HTERT RPE-1 (cell line): ENCODE measurements around the gene VAMP8.
"Not testable (repeated sequence)": the region's sequence is repeated elsewhere in the genome, so short reads cannot be mapped to it uniquely, and the experiment has no call there.

Source experiments
- in situ Hi-C: fragments of 300-500 bp; cut with MboI; formaldehyde crosslinking; loops from 4 replicates; pipeline ENCODE4 v1.14.3; 2020; ENCODE audit warnings: low sequenced_read_pairs

The VAMP8 gene

GRCh38 chr2:85597241-85597640 lies 19.9 kb downstream of the VAMP8 start:
- in situ Hi-C loops = no loop called here

GRCh38 chr2:85598594-85599340 lies 21.4 kb downstream of the VAMP8 start:
- in situ Hi-C loops = no loop called here

- in situ Hi-C loops = no loop called here
These were observed 22.3 kb downstream of the VAMP8 start for GRCh38 chr2:85599468-85600234.

GRCh38 chr2:85600235-85600575 lies 22.8 kb downstream of the VAMP8 start:
- in situ Hi-C loops = no loop called here

GRCh38 chr2:85600951-85601770 lies 23.8 kb downstream of the VAMP8 start:
- in situ Hi-C loops = no loop called here

- in situ Hi-C loops = no loop called here
These were observed 24.5 kb downstream of the VAMP8 start for GRCh38 chr2:85601771-85602475.

GRCh38 chr2:85602476-85603234 lies 25.3 kb downstream of the VAMP8 start, which contains the start of gene TMEM150A:
TMEM150A (minus strand) TSS chr2:85602698; CDS start chr2:85601948, 750 bp downstream.
- in situ Hi-C loops = no loop called here

- in situ Hi-C loops = not testable (repeated sequence)
These were observed 26.7 kb downstream of the VAMP8 start for GRCh38 chr2:85604133-85604444.

- in situ Hi-C loops = no loop called here
These were observed 27.4 kb downstream of the VAMP8 start for GRCh38 chr2:85604568-85605339.

- in situ Hi-C loops = no loop called here
These were observed 28.2 kb downstream of the VAMP8 start for GRCh38 chr2:85605406-85606115.

GRCh38 chr2:85606116-85606455 lies 28.7 kb downstream of the VAMP8 start:
- in situ Hi-C loops = no loop called here

GRCh38 chr2:85607268-85608215 lies 30.2 kb downstream of the VAMP8 start:
- in situ Hi-C loops = no loop called here

- in situ Hi-C loops = no loop called here
These were observed 33.9 kb downstream of the VAMP8 start for GRCh38 chr2:85611217-85611704.

GRCh38 chr2:85611705-85612587 lies 34.6 kb downstream of the VAMP8 start, which contains the start of gene C2orf68:
C2orf68 (minus strand) TSS chr2:85612066; CDS start chr2:85611984, 82 bp downstream.
- in situ Hi-C loops = no loop called here

GRCh38 chr2:85613717-85614515 lies 36.5 kb downstream of the VAMP8 start:
- in situ Hi-C loops = no loop called here

- in situ Hi-C loops = not testable (repeated sequence)
These were observed 37.4 kb downstream of the VAMP8 start for GRCh38 chr2:85614757-85615156.
